Measurements from ENCODE around the gene KCTD13.
"Not testable (repeated sequence)": the region's sequence is repeated elsewhere in the genome, so short reads cannot be mapped to it uniquely, and the experiment has no call there.

Gene KCTD13

GRCh38 chr16:29906520-29907244 is 19.3 kb downstream of the KCTD13 start:
- DNase-seq: no peak

GRCh38 chr16:29905668-29906067 is 20.4 kb downstream of the KCTD13 start:
- no peak for DNase-seq

- DNase-seq: no peak
These were observed 21.1 kb downstream of the KCTD13 start for GRCh38 chr16:29904947-29905346.

GRCh38 chr16:29903590-29903989 is 22.4 kb downstream of the KCTD13 start:
- no peak for DNase-seq

GRCh38 chr16:29901607-29901945 is 24.4 kb downstream of the KCTD13 start:
- no peak for DNase-seq

GRCh38 chr16:29900888-29901606 is 25.0 kb downstream of the KCTD13 start:
- no peak for DNase-seq

- DNase-seq: peak; percentile 80
These were observed 25.7 kb downstream of the KCTD13 start, which contains the start of gene ASPHD1 for GRCh38 chr16:29900102-29900887. Gene ASPHD1 (plus strand): TSS chr16:29900488. CDS start chr16:29900972, 484 bp downstream.

GRCh38 chr16:29899516-29900101 is 26.4 kb downstream of the KCTD13 start, which contains the start of gene SEZ6L2:
Gene SEZ6L2 (minus strand): TSS chr16:29899550. CDS start chr16:29899019, 531 bp downstream.
- peak; percentile 99 for DNase-seq

- peak; percentile 89 for DNase-seq
These were observed 27.1 kb downstream of the KCTD13 start for GRCh38 chr16:29898804-29899515.

GRCh38 chr16:29898135-29898803 is 27.8 kb downstream of the KCTD13 start:
- no peak for DNase-seq

- no peak for DNase-seq
These were observed 28.7 kb downstream of the KCTD13 start for GRCh38 chr16:29897333-29897732.

- DNase-seq: no peak
These were observed 29.2 kb downstream of the KCTD13 start for GRCh38 chr16:29896841-29897240.

- no peak for DNase-seq
These were observed 31.7 kb downstream of the KCTD13 start for GRCh38 chr16:29894352-29894751.

- no peak for DNase-seq
These were observed 32.5 kb downstream of the KCTD13 start for GRCh38 chr16:29893553-29893952.

- no peak for DNase-seq
These were observed 33.6 kb downstream of the KCTD13 start for GRCh38 chr16:29892458-29892813.

GRCh38 chr16:29891525-29892457 is 34.2 kb downstream of the KCTD13 start:
- no peak for DNase-seq

- not testable (repeated sequence) for DNase-seq
These were observed 36.7 kb downstream of the KCTD13 start for GRCh38 chr16:29889372-29889771.

GRCh38 chr16:29883987-29884386 is 42.0 kb downstream of the KCTD13 start:
- DNase-seq: no peak

GRCh38 chr16:29881050-29881449 is 45.0 kb downstream of the KCTD13 start:
- no peak for DNase-seq

- DNase-seq: no peak
These were observed 47.9 kb downstream of the KCTD13 start for GRCh38 chr16:29878172-29878571.
